K562 (cell line): ENCODE data around the gene LRRC15. TPM values are rescaled to one million over a fixed set of nuclear protein-coding genes. Genes with fewer than 3 reads are reported as not detected.
A peak's percentile ranks its signal among the peaks of the same experiment; 100 is the strongest.

Experiments used
- BACH1 ChIP-seq: fragments of 200-800 bp; sonication (Bioruptor generic); IDR thresholded peaks from 2 replicates; pipeline ENCODE4 v1.6.1; 2016; ENCODE audit warnings: missing genetic modification characterization, missing compliant biosample characterization
- CBFB ChIP-seq: sonication (generic); formaldehyde crosslinking; IDR thresholded peaks from 2 replicates; pipeline ENCODE4 v1.4.0; 2020; ENCODE audit warnings: mild to moderate bottlenecking, missing genetic modification reagents
- CREM ChIP-seq: IDR thresholded peaks from 2 replicates; pipeline ENCODE4 v1.6.1; 2014; ENCODE audit warnings: antibody characterized with exemption, low read depth
- CTBP1 ChIP-seq: fragments of 450-650 bp; IDR thresholded peaks from 2 replicates; pipeline ENCODE4 v1.6.1; 2016; ENCODE audit warnings: borderline replicate concordance
- E2F1 ChIP-seq: sonication (generic); formaldehyde crosslinking; IDR thresholded peaks from 2 replicates; pipeline ENCODE4 v1.8.1; 2023; ENCODE audit warnings: mild to moderate bottlenecking, missing genetic modification reagents, moderate library complexity
- FOXK2 ChIP-seq, 2 experiments: fragments of 450-650 bp; IDR thresholded peaks in 1 of 2; conservative IDR thresholded peaks in 1 of 2; 2 replicates each; pipeline ENCODE4 v1.6.1; 2016; ENCODE audit warnings: low read depth in 2 of 2, mild to moderate bottlenecking in 1 of 2
- IRF1 ChIP-seq: sonication (generic); formaldehyde crosslinking; IDR thresholded peaks from 2 replicates; pipeline ENCODE4 v1.8.0; 2022; ENCODE audit warnings: missing genetic modification reagents, mild to moderate bottlenecking, borderline replicate concordance
- PHF21A ChIP-seq: fragments of 450-650 bp; IDR thresholded peaks from 2 replicates; pipeline ENCODE4 v1.6.1; 2017; ENCODE audit warnings: low read depth, borderline replicate concordance
- RBBP5 ChIP-seq: fragments of 200-600 bp; sonication (generic); IDR thresholded peaks from 2 replicates; pipeline ENCODE4 v1.6.1; 2012; ENCODE audit warnings: borderline replicate concordance, mild to moderate bottlenecking, low read length, control low read depth, inconsistent platforms; ENCODE audit not compliant: insufficient read depth, poor library complexity, severe bottlenecking
- RCOR1 ChIP-seq, 2 experiments: IDR thresholded peaks; 2 replicates each; pipeline ENCODE4 v1.6.1; 2012; ENCODE audit warnings: low read depth in 2 of 2, low read length in 2 of 2, borderline replicate concordance in 1 of 2, improper control_type of control experiment in 1 of 2
- SOX6 ChIP-seq: fragments of 450-650 bp; IDR thresholded peaks from 2 replicates; pipeline ENCODE4 v1.6.1; 2014; ENCODE audit warnings: mild to moderate bottlenecking
- ZNF639 ChIP-seq, 2 experiments: fragments of 200-800 bp in 1 of 2; sonication (Bioruptor generic) in 1 of 2; sonication (generic) in 1 of 2; formaldehyde crosslinking in 1 of 2; IDR thresholded peaks in 1 of 2; conservative IDR thresholded peaks in 1 of 2; 2 replicates each; pipeline versions ENCODE4 v1.5.0 to v1.6.1; 2016 to 2020; ENCODE audit warnings: missing compliant biosample characterization in 1 of 2, missing genetic modification characterization in 1 of 2, missing genetic modification reagents in 1 of 2
- ZNF699 ChIP-seq: fragments of 250-450 bp; sonication (Bioruptor Pico); IDR thresholded peaks from 2 replicates; pipeline ENCODE4 v1.8.0; 2021; ENCODE audit warnings: mild to moderate bottlenecking, moderate library complexity; ENCODE audit not compliant: insufficient replicate concordance
- polyA plus RNA-seq, 8 experiments: library from polyadenylated mRNA; depleted of rRNA in 4 of 8; stranded (reverse) in 5 of 8; unstranded in 3 of 8; fragments of >200 nt; fragmentation: Nextera tagmentation in 2 of 8; fragmentation: Illumina TruSeq in 1 of 8; extraction: Ambion mirVana in 2 of 8; extraction: Trizol in 1 of 8; gene quantifications; 2 replicates each; pipeline versions ENCODE4 v1.2.1 to v1.2.3, GENCODE V29; 2011 to 2014; ENCODE audit warnings: inconsistent platforms in 1 of 8, missing spikeins in 1 of 8
- total RNA-seq, 7 experiments: library from RNA; depleted of rRNA in 6 of 7; stranded (reverse); fragments of >200 nt in 6 of 7; fragmentation: Illumina TruSeq in 2 of 7; extraction: Trizol in 2 of 7; gene quantifications; 2 replicates each; pipeline versions ENCODE4 v1.2.1 to v1.2.3, GENCODE V29; 2011 to 2021; ENCODE audit warnings: low replicate concordance in 1 of 7
- TF ChIP-seq, protein P1 (sequence below): sonication (generic); formaldehyde crosslinking; IDR thresholded peaks from 2 replicates; pipeline ENCODE4 v1.8.0; 2022; ENCODE audit warnings: missing genetic modification reagents, mild to moderate bottlenecking, borderline replicate concordance
- TF ChIP-seq, protein P2 (sequence below), 2 experiments: IDR thresholded peaks; 2 replicates each; pipeline ENCODE4 v1.6.1; 2012; ENCODE audit warnings: improper control_type of control experiment in 2 of 2, low read depth in 2 of 2, low read length in 2 of 2, borderline replicate concordance in 1 of 2

LRRC15 gene
- total and polyA plus RNA-seq, 9 of the 15 experiments (the other 6 are each of a cell fraction or from before 2014, with no cell fraction given) = not detected

- TF ChIP-seq, protein P1, sequence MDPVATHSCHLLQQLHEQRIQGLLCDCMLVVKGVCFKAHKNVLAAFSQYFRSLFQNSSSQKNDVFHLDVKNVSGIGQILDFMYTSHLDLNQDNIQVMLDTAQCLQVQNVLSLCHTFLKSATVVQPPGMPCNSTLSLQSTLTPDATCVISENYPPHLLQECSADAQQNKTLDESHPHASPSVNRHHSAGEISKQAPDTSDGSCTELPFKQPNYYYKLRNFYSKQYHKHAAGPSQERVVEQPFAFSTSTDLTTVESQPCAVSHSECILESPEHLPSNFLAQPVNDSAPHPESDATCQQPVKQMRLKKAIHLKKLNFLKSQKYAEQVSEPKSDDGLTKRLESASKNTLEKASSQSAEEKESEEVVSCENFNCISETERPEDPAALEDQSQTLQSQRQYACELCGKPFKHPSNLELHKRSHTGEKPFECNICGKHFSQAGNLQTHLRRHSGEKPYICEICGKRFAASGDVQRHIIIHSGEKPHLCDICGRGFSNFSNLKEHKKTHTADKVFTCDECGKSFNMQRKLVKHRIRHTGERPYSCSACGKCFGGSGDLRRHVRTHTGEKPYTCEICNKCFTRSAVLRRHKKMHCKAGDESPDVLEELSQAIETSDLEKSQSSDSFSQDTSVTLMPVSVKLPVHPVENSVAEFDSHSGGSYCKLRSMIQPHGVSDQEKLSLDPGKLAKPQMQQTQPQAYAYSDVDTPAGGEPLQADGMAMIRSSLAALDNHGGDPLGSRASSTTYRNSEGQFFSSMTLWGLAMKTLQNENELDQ = no peak
- TF ChIP-seq BACH1 = no peak
- no peak for TF ChIP-seq IRF1 (CRISPR knock-in tag)
- TF ChIP-seq SOX6 = no peak; the same call in 1 of the 2 replicates
- TF ChIP-seq CTBP1 = peak; percentile 75; the same call in 1 of the 2 replicates
- no peak for TF ChIP-seq ZNF639 (CRISPR knock-in tag; conservative IDR thresholded peaks at IDR 0.05 in 1 of 2, IDR thresholded peaks at IDR 0.05 in 1 of 2)
- 0 out of 2 replicates have a peak, but pooled peaks have one; percentile 30 for TF ChIP-seq E2F1 (CRISPR knock-in tag)
- peak; percentile 31 for TF ChIP-seq RBBP5
- TF ChIP-seq, protein P2, sequence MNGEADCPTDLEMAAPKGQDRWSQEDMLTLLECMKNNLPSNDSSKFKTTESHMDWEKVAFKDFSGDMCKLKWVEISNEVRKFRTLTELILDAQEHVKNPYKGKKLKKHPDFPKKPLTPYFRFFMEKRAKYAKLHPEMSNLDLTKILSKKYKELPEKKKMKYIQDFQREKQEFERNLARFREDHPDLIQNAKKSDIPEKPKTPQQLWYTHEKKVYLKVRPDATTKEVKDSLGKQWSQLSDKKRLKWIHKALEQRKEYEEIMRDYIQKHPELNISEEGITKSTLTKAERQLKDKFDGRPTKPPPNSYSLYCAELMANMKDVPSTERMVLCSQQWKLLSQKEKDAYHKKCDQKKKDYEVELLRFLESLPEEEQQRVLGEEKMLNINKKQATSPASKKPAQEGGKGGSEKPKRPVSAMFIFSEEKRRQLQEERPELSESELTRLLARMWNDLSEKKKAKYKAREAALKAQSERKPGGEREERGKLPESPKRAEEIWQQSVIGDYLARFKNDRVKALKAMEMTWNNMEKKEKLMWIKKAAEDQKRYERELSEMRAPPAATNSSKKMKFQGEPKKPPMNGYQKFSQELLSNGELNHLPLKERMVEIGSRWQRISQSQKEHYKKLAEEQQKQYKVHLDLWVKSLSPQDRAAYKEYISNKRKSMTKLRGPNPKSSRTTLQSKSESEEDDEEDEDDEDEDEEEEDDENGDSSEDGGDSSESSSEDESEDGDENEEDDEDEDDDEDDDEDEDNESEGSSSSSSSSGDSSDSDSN (IDR thresholded peaks at IDR 0.05; ENCODE audit: borderline replicate concordance in 1 of 2, low read depth in 2 of 2, low read length in 2 of 2) = peak; percentile 36 to 60; a peak in 1 of 4 replicates
- TF ChIP-seq CREM = peak; percentile 71
- TF ChIP-seq ZNF699 (CRISPR knock-in tag) = no peak
- no peak for TF ChIP-seq FOXK2 (conservative IDR thresholded peaks at IDR 0.05 in 1 of 2, IDR thresholded peaks at IDR 0.05 in 1 of 2; ENCODE audit: low read depth in 2 of 2)
- peak; percentile 20; the same call in 1 of the 2 replicates for TF ChIP-seq PHF21A
- 0 out of 4 replicates have a peak, but pooled peaks of 1 of the 2 experiments have one; percentile 18 for TF ChIP-seq RCOR1 (IDR thresholded peaks at IDR 0.05; ENCODE audit: borderline replicate concordance in 1 of 2, low read depth in 2 of 2, low read length in 2 of 2)
- TF ChIP-seq CBFB (CRISPR knock-in tag) = peak; percentile 17
Measured at GRCh38 chr3:194315088-194315964, 54.2 kb downstream of the LRRC15 start (continued).
